Epithelial cell of prostate (primary cell): Measurements from ENCODE around the gene TRMT13.
"Not testable (repeated sequence)": the region's sequence is repeated elsewhere in the genome, so short reads cannot be mapped to it uniquely, and the experiment has no call there.

Experiments used
- DNase-seq: peaks from one replicate; pipeline ENCODE4 v3.0.0-alpha.2; 2011; ENCODE audit warnings: low read depth, low spot score
- H3K27ac ChIP-seq: fragments of 450-650 bp; 2 replicates; pipeline ENCODE4 v1.5.1; 2017; ENCODE audit warnings: mild to moderate bottlenecking

TRMT13 gene

GRCh38 chr1:100152271-100152670 is 19.3 kb downstream of the TRMT13 start:
- DNase-seq, result no peak
- H3K27ac ChIP-seq, result no peak overlapping the region

- DNase-seq, result no peak
- H3K27ac ChIP-seq, result no peak overlapping the region
Measured at GRCh38 chr1:100162881-100163280, 29.9 kb downstream of the TRMT13 start.

- DNase-seq, result no peak
- H3K27ac ChIP-seq, result no peak overlapping the region
Measured at GRCh38 chr1:100164216-100164615, 31.3 kb downstream of the TRMT13 start.

- no peak for DNase-seq
- no peak overlapping the region for H3K27ac ChIP-seq
Measured at GRCh38 chr1:100164702-100165101, 31.7 kb downstream of the TRMT13 start.

GRCh38 chr1:100168051-100168450 is 35.1 kb downstream of the TRMT13 start:
- no peak for DNase-seq
- H3K27ac ChIP-seq, result no peak overlapping the region

GRCh38 chr1:100177295-100178041 is 44.5 kb downstream of the TRMT13 start:
- H3K27ac ChIP-seq, result no peak overlapping the region
- DNase-seq, result no peak

GRCh38 chr1:100178091-100178490 is 45.1 kb downstream of the TRMT13 start, which contains the start of gene LRRC39:
Gene LRRC39, minus strand, starts transcription at chr1:100178256. Its CDS starts 9,740 bp downstream, at chr1:100168516.
- no peak for DNase-seq
- no peak within 1 kb of the TSS for H3K27ac ChIP-seq

- no peak overlapping the region for H3K27ac ChIP-seq
- DNase-seq, result no peak
Measured at GRCh38 chr1:100183370-100183769, 50.4 kb downstream of the TRMT13 start.

- H3K27ac ChIP-seq, result no peak overlapping the region
- no peak for DNase-seq
Measured at GRCh38 chr1:100184536-100184935, 51.6 kb downstream of the TRMT13 start.

- H3K27ac ChIP-seq, result no peak overlapping the region
- no peak for DNase-seq
Measured at GRCh38 chr1:100187912-100188311, 54.9 kb downstream of the TRMT13 start.

GRCh38 chr1:100188617-100189016 is 55.7 kb downstream of the TRMT13 start:
- DNase-seq, result no peak
- no peak overlapping the region for H3K27ac ChIP-seq

- no peak for DNase-seq
- no peak overlapping the region for H3K27ac ChIP-seq
Measured at GRCh38 chr1:100198596-100198995, 65.6 kb downstream of the TRMT13 start.

- DNase-seq, result not testable (repeated sequence)
Measured at GRCh38 chr1:100200060-100200459, 67.1 kb downstream of the TRMT13 start.

More at GRCh38 chr1:100200060-100200459, 67.1 kb downstream of the TRMT13 start:
- H3K27ac ChIP-seq, result not testable (repeated sequence)
